HepG2 (cell line): ENCODE data around the gene NRN1L. TPM values are rescaled to one million over a fixed set of nuclear protein-coding genes. Genes with fewer than 3 reads are reported as not detected.

Experiments used
- ADNP ChIP-seq: sonication (generic); formaldehyde crosslinking; IDR thresholded peaks from 2 replicates; pipeline ENCODE4 v1.4.0; 2020; ENCODE audit warnings: missing genetic modification reagents
- ATRX ChIP-seq: sonication (generic); formaldehyde crosslinking; IDR thresholded peaks from 2 replicates; pipeline ENCODE4 v1.4.0; 2020; ENCODE audit warnings: missing genetic modification reagents, borderline replicate concordance
- HDAC6 ChIP-seq: fragments of 200-600 bp; sonication (generic); IDR thresholded peaks from 2 replicates; pipeline ENCODE4 v1.7.0; 2017; ENCODE audit warnings: mild to moderate bottlenecking, antibody characterized with exemption, low read length, low read depth
- PHF21A ChIP-seq: sonication (generic); formaldehyde crosslinking; IDR thresholded peaks from 2 replicates; pipeline ENCODE4 v1.5.0; 2020; ENCODE audit warnings: mild to moderate bottlenecking, missing genetic modification reagents
- PRDM15 ChIP-seq: sonication (generic); formaldehyde crosslinking; IDR thresholded peaks from 2 replicates; pipeline ENCODE4 v1.4.0; 2020; ENCODE audit warnings: missing genetic modification reagents
- ZBTB20 ChIP-seq: sonication (generic); formaldehyde crosslinking; IDR thresholded peaks from 2 replicates; pipeline ENCODE4 v1.8.1; 2023; ENCODE audit warnings: missing genetic modification reagents, low read depth, mild to moderate bottlenecking, borderline replicate concordance
- ZBTB40 ChIP-seq, 2 experiments: fragments of 450-650 bp in 1 of 2; sonication (generic) in 1 of 2; formaldehyde crosslinking in 1 of 2; IDR thresholded peaks; 2 replicates each; pipeline versions ENCODE4 v1.6.1 to v1.8.0; 2016 to 2022; ENCODE audit warnings: antibody characterized with exemption in 1 of 2, mild to moderate bottlenecking in 1 of 2, missing genetic modification reagents in 1 of 2
- ZNF362 ChIP-seq: sonication (generic); formaldehyde crosslinking; IDR thresholded peaks from 2 replicates; pipeline ENCODE4 v1.4.0; 2020; ENCODE audit warnings: missing genetic modification reagents, mild to moderate bottlenecking, borderline replicate concordance
- ZNF883 ChIP-seq: sonication (generic); formaldehyde crosslinking; IDR thresholded peaks from 2 replicates; pipeline ENCODE4 v1.5.1; 2020; ENCODE audit warnings: mild to moderate bottlenecking, missing genetic modification reagents; ENCODE audit errors: not compliant biosample characterization
- ZSCAN25 ChIP-seq: sonication (generic); formaldehyde crosslinking; IDR thresholded peaks from 2 replicates; pipeline ENCODE4 v1.8.0; 2022; ENCODE audit warnings: mild to moderate bottlenecking, missing genetic modification reagents
- polyA plus RNA-seq, 8 experiments: library from polyadenylated mRNA; depleted of rRNA in 3 of 8; stranded (reverse) in 7 of 8; unstranded in 1 of 8; fragments of >200 nt; fragmentation: Illumina TruSeq in 4 of 8; extraction: Trizol in 4 of 8; gene quantifications; 2 replicates each; pipeline versions ENCODE4 v1.2.1 to v1.2.3, GENCODE V29; 2011 to 2016; ENCODE audit warnings: low read depth in 4 of 8, missing spikeins in 1 of 8, mixed read lengths in 1 of 8; ENCODE audit not compliant: insufficient read depth in 1 of 8
- total RNA-seq, 5 experiments: library from RNA; depleted of rRNA; stranded (reverse); fragments of >200 nt; fragmentation: Illumina TruSeq; extraction: Trizol; gene quantifications; 2 replicates each; pipeline ENCODE4 v1.2.3, GENCODE V29; 2016; ENCODE audit warnings: low read depth in 1 of 5
- TF ChIP-seq, protein P1 (sequence below): sonication (generic); formaldehyde crosslinking; IDR thresholded peaks from 2 replicates; pipeline ENCODE4 v1.4.0; 2020; ENCODE audit warnings: missing genetic modification reagents

The NRN1L gene
- total and polyA plus RNA-seq, 2 of the 13 experiments (the other 11 are each of a cell fraction or from before 2014, with no cell fraction given), result 0.53 to 1.2 TPM

GRCh38 chr16:67846320-67847063 is 38.2 kb upstream of the NRN1L start, which contains the start of gene NUTF2 (continued):
- TF ChIP-seq ZBTB40 (IDR thresholded peaks at IDR 0.05) (no peak), ZBTB40 (CRISPR knock-in tag; IDR thresholded peaks at IDR 0.05) (peak; percentile 93), HDAC6 (no peak), ATRX (CRISPR knock-in tag) (no peak), ADNP (CRISPR knock-in tag) (no peak), PRDM15 (CRISPR knock-in tag) (no peak; the same call in 1 of the 2 replicates), ZNF883 (CRISPR knock-in tag) (peak; percentile 85), ZBTB20 (CRISPR knock-in tag) (peak; percentile 90; the same call in 1 of the 2 replicates), PHF21A (CRISPR knock-in tag) (peak; percentile 98), ZSCAN25 (CRISPR knock-in tag) (peak; percentile 83), ZNF362 (CRISPR knock-in tag) (no peak; the same call in 1 of the 2 replicates)
- TF ChIP-seq, protein P1, sequence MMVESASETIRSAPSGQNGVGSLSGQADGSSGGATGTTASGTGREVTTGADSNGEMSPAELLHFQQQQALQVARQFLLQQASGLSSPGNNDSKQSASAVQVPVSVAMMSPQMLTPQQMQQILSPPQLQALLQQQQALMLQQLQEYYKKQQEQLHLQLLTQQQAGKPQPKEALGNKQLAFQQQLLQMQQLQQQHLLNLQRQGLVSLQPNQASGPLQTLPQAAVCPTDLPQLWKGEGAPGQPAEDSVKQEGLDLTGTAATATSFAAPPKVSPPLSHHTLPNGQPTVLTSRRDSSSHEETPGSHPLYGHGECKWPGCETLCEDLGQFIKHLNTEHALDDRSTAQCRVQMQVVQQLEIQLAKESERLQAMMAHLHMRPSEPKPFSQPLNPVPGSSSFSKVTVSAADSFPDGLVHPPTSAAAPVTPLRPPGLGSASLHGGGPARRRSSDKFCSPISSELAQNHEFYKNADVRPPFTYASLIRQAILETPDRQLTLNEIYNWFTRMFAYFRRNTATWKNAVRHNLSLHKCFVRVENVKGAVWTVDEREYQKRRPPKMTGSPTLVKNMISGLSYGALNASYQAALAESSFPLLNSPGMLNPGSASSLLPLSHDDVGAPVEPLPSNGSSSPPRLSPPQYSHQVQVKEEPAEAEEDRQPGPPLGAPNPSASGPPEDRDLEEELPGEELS (CRISPR knock-in tag), result peak; percentile 77
